DND-41 (cell line): ENCODE measurements around the gene AMY2B.
"Not testable (repeated sequence)": the region's sequence is repeated elsewhere in the genome, so short reads cannot be mapped to it uniquely, and the experiment has no call there.

Experiments used
- ATAC-seq: fragments of 200-7000 bp; cut with Tn5 transposase; 3 replicates; pipeline ENCODE4 v1.9.1; 2021; ENCODE audit warnings: low read depth; ENCODE audit not compliant: insufficient read depth
- DNase-seq: peaks from one replicate; pipeline ENCODE4 v3.0.0-alpha.2; 2020
- H2AFZ ChIP-seq: 2 replicates; pipeline ENCODE4 v1.6.0; 2012; ENCODE audit warnings: low read depth, low read length
- H3K27ac ChIP-seq: 2 replicates; pipeline ENCODE4 v1.5.1; 2012; ENCODE audit warnings: low read length, inconsistent platforms
- H3K27me3 ChIP-seq: fragments of 200-600 bp; sonication (generic); 2 replicates; pipeline ENCODE4 v1.6.0; 2012; ENCODE audit warnings: low read length, mild to moderate bottlenecking, inconsistent platforms; ENCODE audit not compliant: insufficient read depth, poor library complexity
- H3K36me3 ChIP-seq: 2 replicates; pipeline ENCODE4 v1.5.1; 2012; ENCODE audit warnings: low read length, inconsistent platforms; ENCODE audit not compliant: insufficient read depth
- H3K4me1 ChIP-seq: 2 replicates; pipeline ENCODE4 v1.5.1; 2012; ENCODE audit warnings: mild to moderate bottlenecking, low read length; ENCODE audit not compliant: insufficient read depth
- H3K4me2 ChIP-seq: 2 replicates; pipeline ENCODE4 v1.6.0; 2012; ENCODE audit warnings: mild to moderate bottlenecking, moderate library complexity, low read length, inconsistent platforms; ENCODE audit not compliant: insufficient read depth
- H3K4me3 ChIP-seq, 2 experiments: fragments of 200-600 bp in 1 of 2; shearing (Covaris generic) in 1 of 2; 2 replicates each; pipeline ENCODE4 v1.5.1; 2012 to 2016; ENCODE audit warnings: inconsistent platforms in 2 of 2, low read length in 2 of 2, mild to moderate bottlenecking in 2 of 2, low read depth in 1 of 2, moderate library complexity in 1 of 2
- H3K79me2 ChIP-seq: 2 replicates; pipeline ENCODE4 v1.6.0; 2012; ENCODE audit warnings: low read length, inconsistent platforms; ENCODE audit not compliant: insufficient read depth
- H3K9ac ChIP-seq: 2 replicates; pipeline ENCODE4 v1.6.0; 2012; ENCODE audit warnings: low read depth, mild to moderate bottlenecking, inconsistent platforms, low read length, moderate library complexity
- H3K9me3 ChIP-seq: 2 replicates; pipeline ENCODE4 v1.5.1; 2012; ENCODE audit warnings: low read length, moderate library complexity, mild to moderate bottlenecking, inconsistent platforms; ENCODE audit not compliant: insufficient read depth, severe bottlenecking
- H4K20me1 ChIP-seq: 2 replicates; pipeline ENCODE4 v1.6.0; 2012; ENCODE audit warnings: low read length; ENCODE audit not compliant: insufficient read depth
- EZH2 ChIP-seq: IDR thresholded peaks from 3 replicates; pipeline ENCODE4 v1.6.1; 2012; ENCODE audit warnings: borderline replicate concordance, low read depth, mild to moderate bottlenecking, moderate library complexity, low read length, inconsistent platforms; ENCODE audit not compliant: severe bottlenecking
- TF ChIP-seq, protein P1 (sequence below): IDR thresholded peaks from 2 replicates; pipeline ENCODE4 v1.5.1; 2012; ENCODE audit warnings: borderline replicate concordance, low read length, moderate library complexity, mild to moderate bottlenecking; ENCODE audit not compliant: poor library complexity, severe bottlenecking; ENCODE audit errors: extremely low read depth

AMY2B gene

DNA sequence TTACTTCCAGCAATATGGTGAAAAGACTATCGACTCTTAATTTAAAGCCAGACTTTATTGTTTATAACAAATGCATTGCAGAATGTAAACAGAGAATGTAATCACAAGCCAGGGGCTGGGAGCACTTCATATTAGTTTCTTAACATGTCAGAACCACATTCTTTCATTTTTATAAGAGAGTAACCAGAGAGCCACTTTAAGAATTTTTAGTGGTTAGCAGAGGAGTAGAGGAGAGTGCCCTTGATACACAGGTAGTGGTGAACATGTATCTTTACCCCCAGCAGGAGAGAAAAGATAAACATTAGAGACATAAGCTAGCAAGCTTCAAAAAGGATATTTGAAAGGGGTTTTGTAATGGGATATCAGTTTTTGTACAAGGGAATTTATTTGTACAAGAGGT is 11.1 kb downstream of the AMY2B start:
- TF ChIP-seq EZH2 = no peak
- TF ChIP-seq, protein P1, sequence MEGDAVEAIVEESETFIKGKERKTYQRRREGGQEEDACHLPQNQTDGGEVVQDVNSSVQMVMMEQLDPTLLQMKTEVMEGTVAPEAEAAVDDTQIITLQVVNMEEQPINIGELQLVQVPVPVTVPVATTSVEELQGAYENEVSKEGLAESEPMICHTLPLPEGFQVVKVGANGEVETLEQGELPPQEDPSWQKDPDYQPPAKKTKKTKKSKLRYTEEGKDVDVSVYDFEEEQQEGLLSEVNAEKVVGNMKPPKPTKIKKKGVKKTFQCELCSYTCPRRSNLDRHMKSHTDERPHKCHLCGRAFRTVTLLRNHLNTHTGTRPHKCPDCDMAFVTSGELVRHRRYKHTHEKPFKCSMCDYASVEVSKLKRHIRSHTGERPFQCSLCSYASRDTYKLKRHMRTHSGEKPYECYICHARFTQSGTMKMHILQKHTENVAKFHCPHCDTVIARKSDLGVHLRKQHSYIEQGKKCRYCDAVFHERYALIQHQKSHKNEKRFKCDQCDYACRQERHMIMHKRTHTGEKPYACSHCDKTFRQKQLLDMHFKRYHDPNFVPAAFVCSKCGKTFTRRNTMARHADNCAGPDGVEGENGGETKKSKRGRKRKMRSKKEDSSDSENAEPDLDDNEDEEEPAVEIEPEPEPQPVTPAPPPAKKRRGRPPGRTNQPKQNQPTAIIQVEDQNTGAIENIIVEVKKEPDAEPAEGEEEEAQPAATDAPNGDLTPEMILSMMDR = no peak
- H3K4me1 ChIP-seq = no peaks in the 10 kb centered on the region
- H3K27ac ChIP-seq = no peak overlapping the region
- ATAC-seq (no peak), DNase-seq (no peak)
- H3K27me3 ChIP-seq = no peaks in the 10 kb centered on the region
- no peak overlapping the region for H3K9ac ChIP-seq
- H2AFZ ChIP-seq = no peak overlapping the region
- no peaks in the 10 kb centered on the region for H4K20me1 ChIP-seq
- H3K9me3 ChIP-seq = no peaks in the 10 kb centered on the region
- no peak overlapping the region for H3K4me2 ChIP-seq
- no peaks in the 10 kb centered on the region for H3K79me2 ChIP-seq
- no peak overlapping the region for H3K4me3 ChIP-seq
- H3K36me3 ChIP-seq = no peaks in the 10 kb centered on the region

DNA sequence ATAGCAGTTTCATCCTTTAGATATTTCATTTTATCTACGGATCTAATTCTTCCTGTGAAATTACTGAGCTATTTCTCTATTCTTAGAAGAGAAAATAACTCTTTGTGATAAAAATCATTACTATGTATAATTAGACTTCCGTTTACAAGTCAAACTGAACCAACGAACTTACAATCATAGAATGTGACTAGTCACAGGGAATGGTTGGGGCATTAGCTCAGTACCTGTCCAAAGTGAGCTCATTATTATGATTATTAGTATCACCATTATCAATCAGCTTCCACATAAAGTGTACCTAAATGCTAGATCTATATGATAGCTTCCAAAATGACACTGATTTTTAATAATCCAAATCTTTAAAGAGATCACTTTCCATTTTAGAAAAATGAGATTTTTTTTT is 12.5 kb downstream of the AMY2B start:
- ATAC-seq (no peak), DNase-seq (no peak)
- H3K27me3 ChIP-seq = no peaks in the 10 kb centered on the region
- H3K79me2 ChIP-seq = no peaks in the 10 kb centered on the region
- no peak overlapping the region for H3K4me2 ChIP-seq
- H3K4me1 ChIP-seq = no peaks in the 10 kb centered on the region
- TF ChIP-seq EZH2 = no peak
- TF ChIP-seq, protein P1 = no peak
- no peak overlapping the region for H3K27ac ChIP-seq
- no peaks in the 10 kb centered on the region for H3K36me3 ChIP-seq
- H4K20me1 ChIP-seq = no peaks in the 10 kb centered on the region
- peaks cover 8% of the 10 kb centered on the region for H3K9me3 ChIP-seq
- no peak overlapping the region for H2AFZ ChIP-seq
- no peak overlapping the region for H3K9ac ChIP-seq
- no peak overlapping the region for H3K4me3 ChIP-seq

DNA sequence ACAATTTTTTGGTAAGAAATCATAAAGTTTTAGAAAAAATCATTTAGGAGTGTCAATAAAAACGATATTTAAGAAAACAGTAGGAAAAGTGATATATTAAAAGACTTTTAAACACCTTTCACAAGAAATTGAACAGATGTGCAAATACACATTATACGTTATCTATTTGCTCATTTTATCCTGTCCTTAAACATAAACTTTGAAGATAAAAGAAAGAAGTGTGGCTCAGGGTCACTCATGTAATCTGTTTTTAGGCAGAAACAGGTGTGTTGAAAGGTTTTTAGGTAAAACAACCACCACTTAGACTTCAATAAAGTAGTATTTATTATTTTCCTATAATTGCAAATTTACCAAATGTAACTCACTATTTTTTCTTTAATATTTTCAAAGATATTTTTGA is 13.1 kb downstream of the AMY2B start:
- no peak for DNase-seq
- no peak for ATAC-seq
- H3K9ac ChIP-seq = no peak overlapping the region
- H3K27me3 ChIP-seq = no peaks in the 10 kb centered on the region
- H4K20me1 ChIP-seq = no peaks in the 10 kb centered on the region
- H3K4me3 ChIP-seq = no peak overlapping the region
- no peaks in the 10 kb centered on the region for H3K4me1 ChIP-seq
- no peaks in the 10 kb centered on the region for H3K36me3 ChIP-seq
- no peak overlapping the region for H2AFZ ChIP-seq
- no peaks in the 10 kb centered on the region for H3K79me2 ChIP-seq
- no peak overlapping the region for H3K4me2 ChIP-seq
- TF ChIP-seq, protein P1 = no peak
- TF ChIP-seq EZH2 = no peak
- no peak overlapping the region for H3K27ac ChIP-seq
- H3K9me3 ChIP-seq = peaks cover 8% of the 10 kb centered on the region

DNA sequence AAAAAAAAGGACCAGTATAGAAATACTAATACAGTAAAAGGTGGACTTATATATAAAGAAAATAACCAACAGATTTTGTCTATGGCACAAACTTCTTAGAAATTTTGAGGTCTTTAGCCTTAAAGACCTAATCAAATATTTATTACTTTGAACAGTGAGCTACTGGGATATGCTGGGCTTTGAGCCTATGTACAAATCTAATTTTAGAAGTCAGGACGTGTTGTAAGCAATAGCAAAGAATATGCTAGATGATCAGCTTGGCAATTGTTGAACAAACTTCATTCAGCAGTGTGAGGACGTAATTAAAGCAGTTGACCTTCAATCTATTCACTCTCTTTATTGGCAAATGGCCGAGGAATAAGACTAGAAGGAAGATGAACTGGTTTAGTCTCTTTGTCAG is 31.4 kb downstream of the AMY2B start:
- H3K4me2 ChIP-seq, H4K20me1 ChIP-seq, H3K27me3 ChIP-seq, H3K9me3 ChIP-seq, ATAC-seq, H3K36me3 ChIP-seq, H3K79me2 ChIP-seq, H2AFZ ChIP-seq, H3K9ac ChIP-seq, H3K4me1 ChIP-seq, DNase-seq, H3K4me3 ChIP-seq, H3K27ac ChIP-seq: not testable (repeated sequence)
